ENCODE measurements around the gene CMTM4. TPM values are rescaled to one million over a fixed set of nuclear protein-coding genes. Genes with fewer than 3 reads are reported as not detected.

CMTM4 gene
- total and polyA plus RNA-seq, 2 of the 8 experiments (the other 6 are each of a cell fraction or from before 2014, with no cell fraction given) = 35.3 to 51.7 TPM

DNA sequence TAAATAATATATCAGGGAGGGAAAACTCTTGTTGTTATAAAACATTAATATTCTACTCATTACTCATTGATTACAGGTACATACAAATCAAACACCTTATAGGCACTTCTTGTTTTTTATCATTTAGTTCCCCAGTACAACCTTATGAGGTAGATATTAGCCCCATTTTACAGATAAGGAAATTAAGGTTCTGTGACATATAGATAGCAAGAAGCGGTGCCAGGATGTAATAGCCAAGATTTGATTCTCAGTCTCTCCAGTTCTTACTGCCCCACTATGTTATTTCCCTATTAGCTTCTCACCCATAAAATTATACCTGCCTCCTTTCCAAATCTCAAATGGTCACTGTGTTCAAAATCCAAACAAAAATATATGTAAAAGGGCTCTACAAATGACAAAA, 55.2 kb downstream of the CMTM4 start:
- Histone ChIP-seq H3K27me3 (replicated peaks in 1 of 4; ENCODE audit: control insufficient read depth in 3 of 4, extremely low read depth in 1 of 4, insufficient read depth in 3 of 4, low read length in 3 of 4) (no peaks in the 10 kb centered on the region), H4K5ac (ENCODE audit: insufficient read length, low read depth, low read length) (no peak overlapping the region), H4K8ac (ENCODE audit: extremely low read depth, insufficient read depth, low read length) (no peak overlapping the region), H3K14ac (ENCODE audit: insufficient read length) (no peak overlapping the region), H2AFZ (ENCODE audit: low read length) (no peak overlapping the region), H3K9ac (replicated peaks in 1 of 4; ENCODE audit: extremely low read depth in 1 of 4, low read depth in 3 of 4, low read length in 3 of 4) (no peak overlapping the region), H2BK12ac (ENCODE audit: low read depth, low read length) (no peak overlapping the region), H3K79me1 (ENCODE audit: low read depth, low read length) (no peaks in the 10 kb centered on the region; the same call in 1 of the 2 replicates), H3K23me2 (ENCODE audit: low read depth, low read length) (no peaks in the 10 kb centered on the region), H3K4me3 (ENCODE audit: extremely low read depth in 1 of 4, insufficient read depth in 2 of 4, low read depth in 3 of 4, low read length in 4 of 4) (no peak overlapping the region), H3K4me2 (ENCODE audit: insufficient read depth in 1 of 2, low read depth in 2 of 2, low read length in 2 of 2) (no peak overlapping the region), H3K4ac (replicated peaks; ENCODE audit: insufficient read length, low read depth, low read length) (no peak overlapping the region), H3K27ac (ENCODE audit: low read depth, low read length) (no peak overlapping the region), H3K79me2 (ENCODE audit: control insufficient read depth in 1 of 2, insufficient read depth in 2 of 2, low read length in 2 of 2) (peaks cover 0 to 22% of the 10 kb centered on the region in 2 experiments; a peak in 2 of 4 replicates), H3K9me3 (ENCODE audit: insufficient read depth in 2 of 2, low read depth in 1 of 2, low read length in 1 of 2) (no peaks in the 10 kb centered on the region), H3K56ac (replicated peaks; ENCODE audit: insufficient read length, low read depth, low read length) (no peak overlapping the region), H3K36me3 (ENCODE audit: control insufficient read depth in 2 of 4, insufficient read depth in 4 of 4, low read length in 3 of 4) (peaks cover 0 to 2% (median 0%) of the 10 kb centered on the region in 4 experiments; a peak in 1 of 8 replicates), H2BK120ac (replicated peaks; ENCODE audit: low read depth, low read length) (no peak overlapping the region), H3K4me1 (replicated peaks in 1 of 4; ENCODE audit: control insufficient read depth in 3 of 4, insufficient read depth in 4 of 4, low read length in 3 of 4) (peaks cover 0 to 6% (median 2%) of the 10 kb centered on the region in 4 experiments; a peak in 2 of 7 replicates), H4K91ac (replicated peaks; ENCODE audit: insufficient read length, low read length) (no peak overlapping the region), H3K18ac (ENCODE audit: extremely low read depth, low read length) (no peak overlapping the region), H2AK5ac (ENCODE audit: low read depth, low read length) (no peak overlapping the region), H2BK20ac (ENCODE audit: low read length) (no peak overlapping the region), H3K23ac (ENCODE audit: insufficient read length) (no peak overlapping the region), H2BK15ac (ENCODE audit: low read length) (no peak overlapping the region), H4K20me1 (replicated peaks in 1 of 2; ENCODE audit: control insufficient read depth in 1 of 2, insufficient read depth in 2 of 2, low read length in 2 of 2) (peaks cover 0 to 3% of the 10 kb centered on the region in 2 experiments), H2BK5ac (ENCODE audit: low read depth, low read length) (no peak overlapping the region)
- DNase-seq (ENCODE audit: low read depth in 1 of 2, low spot score in 2 of 2) (no peak), FAIRE-seq (no peak)
- TF ChIP-seq POLR2AphosphoS5 (IDR thresholded peaks at IDR 0.05; ENCODE audit: low read depth, low read length) = no peak
- no peak for TF ChIP-seq NRF1 (IDR thresholded peaks at IDR 0.05; ENCODE audit: low read depth, low read length)
- no peak for TF ChIP-seq SP1 (IDR thresholded peaks at IDR 0.05; ENCODE audit: low read depth, low read length)
- no peak for TF ChIP-seq PHF8 (conservative IDR thresholded peaks at IDR 0.05; ENCODE audit: low read depth, low read length)
- no peak for TF ChIP-seq KDM5A (IDR thresholded peaks at IDR 0.05; ENCODE audit: low read length)
- no peak for TF ChIP-seq SP4 (IDR thresholded peaks at IDR 0.05; ENCODE audit: low read length)
- TF ChIP-seq YY1 (IDR thresholded peaks at IDR 0.05; ENCODE audit: low read depth, low read length) = no peak
- TF ChIP-seq, protein P1, sequence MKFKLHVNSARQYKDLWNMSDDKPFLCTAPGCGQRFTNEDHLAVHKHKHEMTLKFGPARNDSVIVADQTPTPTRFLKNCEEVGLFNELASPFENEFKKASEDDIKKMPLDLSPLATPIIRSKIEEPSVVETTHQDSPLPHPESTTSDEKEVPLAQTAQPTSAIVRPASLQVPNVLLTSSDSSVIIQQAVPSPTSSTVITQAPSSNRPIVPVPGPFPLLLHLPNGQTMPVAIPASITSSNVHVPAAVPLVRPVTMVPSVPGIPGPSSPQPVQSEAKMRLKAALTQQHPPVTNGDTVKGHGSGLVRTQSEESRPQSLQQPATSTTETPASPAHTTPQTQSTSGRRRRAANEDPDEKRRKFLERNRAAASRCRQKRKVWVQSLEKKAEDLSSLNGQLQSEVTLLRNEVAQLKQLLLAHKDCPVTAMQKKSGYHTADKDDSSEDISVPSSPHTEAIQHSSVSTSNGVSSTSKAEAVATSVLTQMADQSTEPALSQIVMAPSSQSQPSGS (IDR thresholded peaks at IDR 0.05; ENCODE audit: low read length) = no peak
- no peak for TF ChIP-seq JUND (IDR thresholded peaks at IDR 0.05; ENCODE audit: low read length)
- TF ChIP-seq GTF2F1 (IDR thresholded peaks at IDR 0.05; ENCODE audit: borderline replicate concordance, low read depth, low read length) = no peak
- WGBS, 2 experiments (ENCODE audit: extremely low coverage in 1 of 2, insufficient coverage in 1 of 2, insufficient read length in 1 of 2, insufficient replicate concordance in 2 of 2, low coverage in 1 of 2, low lambda C conversion rate in 2 of 2, missing lambda C conversion rate in 1 of 2) = 90% methylated on average over 1 of the region's 1 CpG; no CpG with 5 or more reads in 1 of the 2 experiments
- ChIA-PET CTCF (ENCODE audit: partially characterized antibody) (interaction anchor here (1.2 to 7.3 kb wide), 3 partner anchors 8 to 23 kb away, joined by 4 to 42 read pairs (median 12); no protein-coding TSS in a partner anchor), POLR2A (ENCODE audit: partially characterized antibody) (no interaction called here)

Data from H1 (cell line).